HCT116 (cell line): ENCODE measurements around the gene MTUS2. TPM values are rescaled to one million over a fixed set of nuclear protein-coding genes. Genes with fewer than 3 reads are reported as not detected.

ENCODE experiments used
- ATAC-seq: fragments of 200-7000 bp; cut with Tn5 transposase; 2 replicates; pipeline ENCODE4 v1.9.1; 2020; ENCODE audit warnings: mild to moderate bottlenecking, moderate library complexity
- BruUV-seq: library from RNA; stranded (reverse); fragments of 400-500 nt; replicated peaks from 2 replicates; lab custom pipeline; 2021; lab: Mats Ljungman, UMichigan
- CTCF ChIA-PET: fragments of 300-600 bp; sonication (Branson Sonifier 250); formaldehyde crosslinking; loops from one replicate; lab custom pipeline; 2021; ENCODE audit warnings: antibody characterized with exemption; lab: Charles Lee
- POLR2A ChIA-PET: fragments of 300-600, 350-600 bp; sonication (Branson Sonifier 250); formaldehyde crosslinking; loops from one replicate; lab custom pipeline; 2021; ENCODE audit warnings: antibody characterized with exemption; lab: Charles Lee
- RAD21 ChIA-PET, 2 experiments: fragments of 300-600 bp; sonication (Branson Sonifier 250); formaldehyde crosslinking; loops; one replicate each; lab custom pipeline; 2023; ENCODE audit warnings: low total read pairs in 2 of 2; ENCODE audit not compliant: uncharacterized antibody in 2 of 2, unreplicated experiment in 2 of 2, low non-redundant PET in 1 of 2; lab: Charles Lee
- DNase-seq: peaks from one replicate; pipeline ENCODE4 v3.0.0-alpha.2; 2010; ENCODE audit warnings: low read depth, low spot score
- H2AFZ ChIP-seq: fragments of 200-600 bp; shearing (Covaris generic), sonication (generic); 2 replicates; pipeline ENCODE4 v1.6.1; 2017; ENCODE audit warnings: low read depth, mixed run types, mixed read lengths, antibody characterized with exemption, low read length; ENCODE audit not compliant: poor library complexity, severe bottlenecking
- H3K27ac ChIP-seq: 2 replicates; pipeline ENCODE4 v1.5.1; 2012; ENCODE audit warnings: low read depth, low read length
- H3K27me3 ChIP-seq: fragments of 200-600 bp; sonication (generic); 2 replicates; pipeline ENCODE4 v1.6.1; 2016; ENCODE audit warnings: mixed run types, low read length, mixed read lengths; ENCODE audit not compliant: insufficient read depth
- H3K36me3 ChIP-seq, 2 experiments: fragments of 200-500 bp in 1 of 2; fragments of 200-600 bp in 1 of 2; sonication (Bioruptor generic) in 1 of 2; sonication (generic) in 1 of 2; 2 replicates each; pipeline versions ENCODE4 v1.5.1 to v1.6.1; 2014 to 2016; ENCODE audit warnings: low read length in 2 of 2, inconsistent platforms in 1 of 2, mixed read lengths in 1 of 2, mixed run types in 1 of 2; ENCODE audit not compliant: insufficient read depth in 2 of 2, control insufficient read depth in 1 of 2
- H3K4me1 ChIP-seq, 2 experiments: fragments of 200-600 bp in 1 of 2; sonication (generic) in 1 of 2; 2 replicates each; pipeline versions ENCODE4 v1.5.1 to v1.6.1; 2012 to 2017; ENCODE audit warnings: low read length in 2 of 2, inconsistent platforms in 1 of 2, mild to moderate bottlenecking in 1 of 2, mixed read lengths in 1 of 2, mixed run types in 1 of 2, moderate library complexity in 1 of 2; ENCODE audit not compliant: insufficient read depth in 2 of 2, control insufficient read depth in 1 of 2
- H3K4me2 ChIP-seq: fragments of 200-600 bp; sonication (generic); 2 replicates; pipeline ENCODE4 v1.6.1; 2017; ENCODE audit warnings: mixed run types, low read length, mixed read lengths
- H3K4me3 ChIP-seq, 2 experiments: fragments of 200-600 bp in 1 of 2; sonication (generic) in 1 of 2; replicated peaks in 1 of 2; 2 replicates each; pipeline ENCODE4 v1.5.1; 2011 to 2016; ENCODE audit warnings: low read length in 2 of 2, control low read depth in 1 of 2, low read depth in 1 of 2, mild to moderate bottlenecking in 1 of 2, mixed read lengths in 1 of 2, mixed run types in 1 of 2
- H3K79me2 ChIP-seq: fragments of 200-600 bp; sonication (generic); 2 replicates; pipeline ENCODE4 v1.6.1; 2017; ENCODE audit warnings: mild to moderate bottlenecking, mixed run types, low read length, moderate library complexity, mixed read lengths; ENCODE audit not compliant: insufficient read depth
- H3K9ac ChIP-seq: fragments of 200-600 bp; sonication (generic); 2 replicates; pipeline ENCODE4 v1.6.1; 2016; ENCODE audit warnings: low read length, mixed read lengths
- H3K9me2 ChIP-seq: fragments of 200-600 bp; sonication (generic), shearing (Covaris generic); 2 replicates; pipeline ENCODE4 v1.6.1; 2017; ENCODE audit warnings: mixed run types, mild to moderate bottlenecking, moderate library complexity; ENCODE audit not compliant: insufficient read depth
- H3K9me3 ChIP-seq, 2 experiments: fragments of 200-500 bp in 1 of 2; fragments of 200-600 bp in 1 of 2; sonication (Bioruptor generic) in 1 of 2; sonication (generic) in 1 of 2; 2 replicates each; pipeline ENCODE4 v1.6.1; 2014 to 2017; ENCODE audit warnings: low read length in 2 of 2, mixed read lengths in 2 of 2, inconsistent platforms in 1 of 2, low read depth in 1 of 2, mild to moderate bottlenecking in 1 of 2, mixed run types in 1 of 2, moderate library complexity in 1 of 2; ENCODE audit not compliant: control insufficient read depth in 1 of 2, insufficient read depth in 1 of 2
- H4K20me1 ChIP-seq: fragments of 200-600 bp; sonication (generic), shearing (Covaris generic); 2 replicates; pipeline ENCODE4 v1.6.1; 2017; ENCODE audit warnings: mixed run types, mild to moderate bottlenecking, moderate library complexity; ENCODE audit not compliant: insufficient read depth
- ATF3 ChIP-seq: IDR thresholded peaks from 2 replicates; pipeline ENCODE4 v1.6.1; 2012
- CBX3 ChIP-seq: IDR thresholded peaks from 2 replicates; pipeline ENCODE4 v1.6.1; 2012; ENCODE audit warnings: low read depth
- CEBPB ChIP-seq: IDR thresholded peaks from 2 replicates; pipeline ENCODE4 v1.6.1; 2012; ENCODE audit warnings: low read depth
- CTCF ChIP-seq, 3 experiments: fragments of 200-600 bp in 1 of 3; sonication (generic) in 1 of 3; IDR thresholded peaks in 2 of 3; conservative IDR thresholded peaks in 1 of 3; 2 replicates each; pipeline ENCODE4 v1.5.1; 2012 to 2017; ENCODE audit warnings: low read depth in 2 of 3, low read length in 2 of 3, antibody characterized with exemption in 1 of 3, borderline replicate concordance in 1 of 3, control low read depth in 1 of 3, mild to moderate bottlenecking in 1 of 3, mixed read lengths in 1 of 3, mixed run types in 1 of 3, moderate library complexity in 1 of 3; ENCODE audit not compliant: insufficient read depth in 1 of 3
- EZH2 ChIP-seq: fragments of 200-600 bp; sonication (generic); IDR thresholded peaks from 2 replicates; pipeline ENCODE4 v1.6.1; 2017; ENCODE audit warnings: antibody characterized with exemption, mixed run types
- EZH2phosphoT487 ChIP-seq: fragments of 200-600 bp; IDR thresholded peaks from 2 replicates; pipeline ENCODE4 v1.6.1; 2018; ENCODE audit warnings: antibody characterized with exemption, borderline replicate concordance
- FOSL1 ChIP-seq: IDR thresholded peaks from 2 replicates; pipeline ENCODE4 v1.6.1; 2012; ENCODE audit warnings: low read depth
- JUND ChIP-seq: IDR thresholded peaks from 2 replicates; pipeline ENCODE4 v1.6.1; 2012
- POLR2A ChIP-seq: IDR thresholded peaks from 2 replicates; pipeline ENCODE4 v1.7.0; 2011; ENCODE audit warnings: borderline replicate concordance; ENCODE audit not compliant: insufficient read depth, insufficient read length; ENCODE audit errors: extremely low read depth
- RAD21 ChIP-seq: IDR thresholded peaks from 2 replicates; pipeline ENCODE4 v1.6.1; 2012; ENCODE audit warnings: low read depth, mild to moderate bottlenecking
- REST ChIP-seq: IDR thresholded peaks from 2 replicates; pipeline ENCODE4 v1.6.1; 2012; ENCODE audit warnings: low read depth
- SIN3A ChIP-seq: IDR thresholded peaks from 2 replicates; pipeline ENCODE4 v1.6.1; 2012; ENCODE audit warnings: low read depth
- SP1 ChIP-seq: IDR thresholded peaks from 2 replicates; pipeline ENCODE4 v1.6.1; 2012; ENCODE audit warnings: low read depth
- TCF7L2 ChIP-seq: IDR thresholded peaks from 2 replicates; pipeline ENCODE4 v1.7.0; 2011; ENCODE audit warnings: borderline replicate concordance, inconsistent platforms; ENCODE audit not compliant: insufficient read depth, insufficient read length; ENCODE audit errors: extremely low read depth
- YY1 ChIP-seq: IDR thresholded peaks from 2 replicates; pipeline ENCODE4 v1.6.1; 2011; ENCODE audit warnings: low read length, low read depth, moderate library complexity, mild to moderate bottlenecking; ENCODE audit not compliant: insufficient replicate concordance; ENCODE audit errors: extremely low read depth
- ZFX ChIP-seq: fragments of 450-650 bp; IDR thresholded peaks from 2 replicates; pipeline ENCODE4 v1.6.1; 2017
- ZNF274 ChIP-seq: fragments of 200-500 bp; sonication (Bioruptor generic); IDR thresholded peaks from 2 replicates; pipeline ENCODE4 v1.6.1; 2014; ENCODE audit warnings: mild to moderate bottlenecking, low read depth, low read length, inconsistent platforms
- intact Hi-C: fragments of 100-400 bp; cut with micrococcal nuclease; formaldehyde crosslinking; loops from 2 replicates; pipeline ENCODE4 v1.10.0; 2022
- total RNA-seq: library from RNA; stranded (reverse); gene quantifications from one replicate; pipeline ENCODE4 v1.2.1, GENCODE V29; 2021; ENCODE audit not compliant: unreplicated experiment
- TF ChIP-seq, protein P1 (sequence below): IDR thresholded peaks from 2 replicates; pipeline ENCODE4 v1.6.1; 2012

MTUS2 gene
- total RNA-seq, 1 experiment from 2014 or later, result 0.02 TPM

DNA sequence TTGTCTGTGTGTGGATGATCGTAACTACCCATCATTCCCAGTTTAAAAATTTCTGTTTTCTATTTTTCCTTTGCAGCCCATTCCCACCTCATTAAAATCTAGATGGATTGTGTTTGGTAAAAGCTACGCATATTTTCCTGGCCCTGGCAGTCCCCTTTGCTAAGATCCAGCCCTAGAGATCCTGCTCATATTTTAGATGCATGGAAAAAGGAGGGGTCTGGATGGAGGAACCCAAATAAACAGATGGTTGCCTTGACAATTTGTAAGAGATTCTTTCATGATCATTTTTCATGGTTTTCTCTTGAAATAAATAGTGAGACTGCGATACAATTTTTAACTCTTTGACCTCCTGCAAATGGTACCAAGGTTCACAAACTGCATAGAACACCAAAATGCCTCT lies 601.0 kb downstream of the MTUS2 start (continued):
- TF ChIP-seq EZH2phosphoT487 (no peak), JUND (no peak), YY1 (no peak), SIN3A (no peak), REST (no peak), CEBPB (no peak), ZFX (no peak), TCF7L2 (no peak)

GRCh38 chr13:29422015-29422414 lies 601.9 kb downstream of the MTUS2 start:
- no peak overlapping the region for H3K27ac ChIP-seq
- no TSS peak for BruUV-seq
- H3K9me2 ChIP-seq, result no peaks in the 10 kb centered on the region
- no peak overlapping the region for H3K9ac ChIP-seq
- intact Hi-C loops, result no loop called here
- H3K36me3 ChIP-seq, result no peaks in the 10 kb centered on the region
- H3K79me2 ChIP-seq, result no peaks in the 10 kb centered on the region
- ATAC-seq (no peak), DNase-seq (no peak)
- no peak overlapping the region for H2AFZ ChIP-seq
- CTCF ChIA-PET, result no interaction called here
- no peaks in the 10 kb centered on the region for H3K4me1 ChIP-seq
- H4K20me1 ChIP-seq, result no peaks in the 10 kb centered on the region; the same call in 1 of the 2 replicates
- POLR2A ChIA-PET, result no interaction called here
- H3K4me3 ChIP-seq, result no peak overlapping the region
- H3K27me3 ChIP-seq, result peaks cover 26% of the 10 kb centered on the region
- no peak overlapping the region for H3K4me2 ChIP-seq
- RAD21 ChIA-PET, result no interaction called here
- no peaks in the 10 kb centered on the region for H3K9me3 ChIP-seq
- TF ChIP-seq JUND, result no peak
- TF ChIP-seq FOSL1, result no peak
- TF ChIP-seq CBX3, result no peak
- no peak for TF ChIP-seq CEBPB
- no peak for TF ChIP-seq ZNF274
- no peak for TF ChIP-seq REST
- no peak for TF ChIP-seq RAD21
- no peak for TF ChIP-seq POLR2A
- TF ChIP-seq, protein P1, sequence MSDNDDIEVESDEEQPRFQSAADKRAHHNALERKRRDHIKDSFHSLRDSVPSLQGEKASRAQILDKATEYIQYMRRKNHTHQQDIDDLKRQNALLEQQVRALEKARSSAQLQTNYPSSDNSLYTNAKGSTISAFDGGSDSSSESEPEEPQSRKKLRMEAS, result no peak
- TF ChIP-seq ATF3, result no peak
- TF ChIP-seq CTCF (IDR thresholded peaks at IDR 0.05 in 2 of 3, conservative IDR thresholded peaks at IDR 0.05 in 1 of 3; ENCODE audit: borderline replicate concordance in 1 of 3, insufficient read depth in 1 of 3, low read depth in 2 of 3, low read length in 2 of 3), result no peak
- no peak for TF ChIP-seq SP1
- no peak for TF ChIP-seq EZH2
- TF ChIP-seq SIN3A, result no peak
